Measurements from ENCODE around the gene SMPDL3A.

DNA sequence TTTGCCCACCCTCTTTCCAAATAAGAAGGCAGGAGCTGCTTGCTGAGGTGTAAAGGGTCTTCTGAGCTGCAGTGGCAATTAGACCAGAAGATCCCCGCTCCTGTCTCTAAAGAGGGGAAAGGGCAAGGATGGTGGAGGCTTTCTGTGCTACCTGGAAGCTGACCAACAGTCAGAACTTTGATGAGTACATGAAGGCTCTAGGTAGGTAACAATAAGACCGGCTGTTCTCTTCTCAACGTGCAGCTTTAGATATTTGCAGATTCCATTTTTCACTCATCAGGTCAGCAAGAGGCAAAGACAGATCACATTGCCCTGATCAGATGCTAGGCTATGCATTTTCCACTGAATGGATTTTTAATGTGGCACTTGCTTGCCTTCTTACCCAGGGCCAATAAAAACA lies 9.4 kb upstream of the SMPDL3A start, which contains the start of gene FABP7:
- TF ChIP-seq, protein P1, sequence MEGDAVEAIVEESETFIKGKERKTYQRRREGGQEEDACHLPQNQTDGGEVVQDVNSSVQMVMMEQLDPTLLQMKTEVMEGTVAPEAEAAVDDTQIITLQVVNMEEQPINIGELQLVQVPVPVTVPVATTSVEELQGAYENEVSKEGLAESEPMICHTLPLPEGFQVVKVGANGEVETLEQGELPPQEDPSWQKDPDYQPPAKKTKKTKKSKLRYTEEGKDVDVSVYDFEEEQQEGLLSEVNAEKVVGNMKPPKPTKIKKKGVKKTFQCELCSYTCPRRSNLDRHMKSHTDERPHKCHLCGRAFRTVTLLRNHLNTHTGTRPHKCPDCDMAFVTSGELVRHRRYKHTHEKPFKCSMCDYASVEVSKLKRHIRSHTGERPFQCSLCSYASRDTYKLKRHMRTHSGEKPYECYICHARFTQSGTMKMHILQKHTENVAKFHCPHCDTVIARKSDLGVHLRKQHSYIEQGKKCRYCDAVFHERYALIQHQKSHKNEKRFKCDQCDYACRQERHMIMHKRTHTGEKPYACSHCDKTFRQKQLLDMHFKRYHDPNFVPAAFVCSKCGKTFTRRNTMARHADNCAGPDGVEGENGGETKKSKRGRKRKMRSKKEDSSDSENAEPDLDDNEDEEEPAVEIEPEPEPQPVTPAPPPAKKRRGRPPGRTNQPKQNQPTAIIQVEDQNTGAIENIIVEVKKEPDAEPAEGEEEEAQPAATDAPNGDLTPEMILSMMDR (IDR thresholded peaks at IDR 0.05) = no peak
- TF ChIP-seq EP300 (IDR thresholded peaks at IDR 0.05) (no peak), POLR2A (IDR thresholded peaks at IDR 0.05) (no peak)
